Astrocyte (in vitro differentiated cells and primary cell): ENCODE data around the gene CNOT6L.

Source experiments
- EZH2 ChIP-seq: IDR thresholded peaks from 2 replicates; pipeline ENCODE4 v1.6.1; 2012; ENCODE audit warnings: mild to moderate bottlenecking, low read length, inconsistent platforms; ENCODE audit not compliant: insufficient read depth
- TF ChIP-seq, protein P1 (sequence below): IDR thresholded peaks from 2 replicates; pipeline ENCODE4 v1.5.1; 2011; ENCODE audit warnings: low read depth, mild to moderate bottlenecking, inconsistent platforms, low read length, moderate library complexity; ENCODE audit not compliant: insufficient read depth

DNA sequence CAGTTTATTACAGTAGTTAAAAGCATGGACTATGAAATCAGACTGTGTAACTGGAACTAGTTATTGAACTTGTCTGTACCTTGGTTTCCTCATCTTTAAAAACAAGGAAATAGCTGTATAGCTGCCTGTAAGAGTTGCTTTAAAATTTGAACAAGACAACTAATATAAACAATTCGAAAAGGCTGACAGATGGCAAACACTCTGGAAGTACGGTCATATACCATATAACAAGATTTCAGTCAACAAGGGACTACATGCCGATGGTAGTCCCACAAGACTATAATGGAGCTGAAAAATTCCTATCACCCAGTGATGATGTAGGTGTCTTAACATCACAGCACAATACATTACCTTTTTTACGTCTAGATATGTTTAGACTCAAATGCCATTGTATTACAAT lies 78.7 kb downstream of the CNOT6L start:
- TF ChIP-seq, protein P1, sequence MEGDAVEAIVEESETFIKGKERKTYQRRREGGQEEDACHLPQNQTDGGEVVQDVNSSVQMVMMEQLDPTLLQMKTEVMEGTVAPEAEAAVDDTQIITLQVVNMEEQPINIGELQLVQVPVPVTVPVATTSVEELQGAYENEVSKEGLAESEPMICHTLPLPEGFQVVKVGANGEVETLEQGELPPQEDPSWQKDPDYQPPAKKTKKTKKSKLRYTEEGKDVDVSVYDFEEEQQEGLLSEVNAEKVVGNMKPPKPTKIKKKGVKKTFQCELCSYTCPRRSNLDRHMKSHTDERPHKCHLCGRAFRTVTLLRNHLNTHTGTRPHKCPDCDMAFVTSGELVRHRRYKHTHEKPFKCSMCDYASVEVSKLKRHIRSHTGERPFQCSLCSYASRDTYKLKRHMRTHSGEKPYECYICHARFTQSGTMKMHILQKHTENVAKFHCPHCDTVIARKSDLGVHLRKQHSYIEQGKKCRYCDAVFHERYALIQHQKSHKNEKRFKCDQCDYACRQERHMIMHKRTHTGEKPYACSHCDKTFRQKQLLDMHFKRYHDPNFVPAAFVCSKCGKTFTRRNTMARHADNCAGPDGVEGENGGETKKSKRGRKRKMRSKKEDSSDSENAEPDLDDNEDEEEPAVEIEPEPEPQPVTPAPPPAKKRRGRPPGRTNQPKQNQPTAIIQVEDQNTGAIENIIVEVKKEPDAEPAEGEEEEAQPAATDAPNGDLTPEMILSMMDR = no peak
- TF ChIP-seq EZH2 = no peak
